Measurements from ENCODE around the gene STARD8. TPM values are rescaled to one million over a fixed set of nuclear protein-coding genes. Genes with fewer than 3 reads are reported as not detected.
A peak's percentile ranks its signal among the peaks of the same experiment; 100 is the strongest.

The STARD8 gene
- total and polyA plus RNA-seq, 2 donors (not counting 1 experiment from before 2014, with no cell fraction given): 0.33 to 0.54 TPM

DNA sequence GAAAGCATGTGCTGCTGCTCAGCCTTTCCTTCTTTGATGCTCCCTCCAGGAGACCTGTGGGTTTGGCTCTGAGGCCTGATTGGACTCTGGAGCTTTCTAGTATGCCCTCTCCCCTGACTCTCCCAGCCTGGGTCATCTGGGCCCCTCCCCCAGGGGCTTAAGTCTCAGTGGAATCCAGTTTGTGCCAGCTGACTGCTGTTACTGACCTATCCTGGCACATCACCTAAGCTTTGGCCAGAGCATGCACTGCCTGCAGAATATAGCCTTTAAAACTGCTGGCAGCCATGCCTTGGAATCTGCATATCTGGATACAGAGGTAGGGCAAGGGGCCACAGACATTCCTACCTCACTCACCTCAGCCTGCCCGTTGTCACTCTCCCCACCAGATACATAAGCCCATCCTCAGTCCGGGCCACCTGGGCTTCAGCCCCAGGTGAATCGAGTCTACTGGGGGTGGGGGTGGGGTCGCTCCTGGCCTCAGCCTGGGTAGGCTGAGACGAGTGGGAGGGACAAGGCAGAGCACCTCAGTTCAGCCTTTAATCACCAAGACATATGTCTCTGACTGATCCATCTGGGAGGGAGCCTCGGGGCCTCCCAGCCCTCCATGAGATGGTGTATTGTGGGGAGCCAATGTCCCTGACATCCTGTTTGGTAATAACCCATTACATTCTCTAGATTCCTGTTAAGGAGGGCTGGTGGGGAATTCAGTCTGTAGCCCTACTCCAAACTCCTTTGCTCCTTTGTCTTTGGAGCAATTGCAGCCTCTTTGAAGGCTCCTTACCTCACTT, 61.2 kb downstream of the STARD8 start:
- Histone ChIP-seq H3K27me3 (replicated peaks in 1 of 4; ENCODE audit: control extremely low read depth in 1 of 4, control insufficient read depth in 3 of 4, insufficient read depth in 4 of 4, low read length in 3 of 4) (no peaks in the 10 kb centered on the region), H4K20me1 (ENCODE audit: control insufficient read depth, insufficient read depth, low read length, poor library complexity, severe bottlenecking) (no peaks in the 10 kb centered on the region), H3K36me3 (replicated peaks in 1 of 2; ENCODE audit: control extremely low read depth in 1 of 2, control insufficient read depth in 1 of 2, extremely low read depth in 1 of 2, insufficient read depth in 2 of 2, low read length in 1 of 2) (no peaks in the 10 kb centered on the region), H3K27ac (ENCODE audit: low read length in 2 of 2) (no peak overlapping the region), H3K9me3 (ENCODE audit: control extremely low read depth in 1 of 3, control insufficient read depth in 2 of 3, insufficient read depth in 1 of 3, low read length in 2 of 3) (no peaks in the 10 kb centered on the region), H3K4me1 (ENCODE audit: control insufficient read depth in 2 of 2, insufficient read depth in 2 of 2, low read length in 2 of 2) (no peaks in the 10 kb centered on the region), H3K4me3 (ENCODE audit: control extremely low read depth in 1 of 5, extremely low read depth in 1 of 5, insufficient read depth in 1 of 5, low read depth in 2 of 5, low read length in 4 of 5) (no peak overlapping the region), H3K79me2 (ENCODE audit: control insufficient read depth, insufficient read depth, low read length) (no peaks in the 10 kb centered on the region), H2AFZ (ENCODE audit: insufficient read depth, low read depth, low read length, poor library complexity, severe bottlenecking) (no peak overlapping the region), H3K4me2 (replicated peaks; ENCODE audit: low read depth, low read length, poor library complexity, severe bottlenecking) (no peak overlapping the region), H3K9ac (ENCODE audit: low read length) (no peak overlapping the region)
- Mint-ChIP-seq H3K27me3 (no peaks in the 10 kb centered on the region), H3K9me3 (ENCODE audit: insufficient read depth) (no peaks in the 10 kb centered on the region), H3K4me1 (no peaks in the 10 kb centered on the region), H3K27ac (no peak overlapping the region), H3K4me3 (no peak overlapping the region)
- DNase-seq: no peak
- ChIA-PET POLR2A (no interaction called here), CTCF (no interaction called here)
- intact Hi-C loops (cut with micrococcal nuclease): no loop called here
- TF ChIP-seq, protein P1, sequence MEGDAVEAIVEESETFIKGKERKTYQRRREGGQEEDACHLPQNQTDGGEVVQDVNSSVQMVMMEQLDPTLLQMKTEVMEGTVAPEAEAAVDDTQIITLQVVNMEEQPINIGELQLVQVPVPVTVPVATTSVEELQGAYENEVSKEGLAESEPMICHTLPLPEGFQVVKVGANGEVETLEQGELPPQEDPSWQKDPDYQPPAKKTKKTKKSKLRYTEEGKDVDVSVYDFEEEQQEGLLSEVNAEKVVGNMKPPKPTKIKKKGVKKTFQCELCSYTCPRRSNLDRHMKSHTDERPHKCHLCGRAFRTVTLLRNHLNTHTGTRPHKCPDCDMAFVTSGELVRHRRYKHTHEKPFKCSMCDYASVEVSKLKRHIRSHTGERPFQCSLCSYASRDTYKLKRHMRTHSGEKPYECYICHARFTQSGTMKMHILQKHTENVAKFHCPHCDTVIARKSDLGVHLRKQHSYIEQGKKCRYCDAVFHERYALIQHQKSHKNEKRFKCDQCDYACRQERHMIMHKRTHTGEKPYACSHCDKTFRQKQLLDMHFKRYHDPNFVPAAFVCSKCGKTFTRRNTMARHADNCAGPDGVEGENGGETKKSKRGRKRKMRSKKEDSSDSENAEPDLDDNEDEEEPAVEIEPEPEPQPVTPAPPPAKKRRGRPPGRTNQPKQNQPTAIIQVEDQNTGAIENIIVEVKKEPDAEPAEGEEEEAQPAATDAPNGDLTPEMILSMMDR (IDR thresholded peaks at IDR 0.05): no peak
- no peak for TF ChIP-seq EZH2 (IDR thresholded peaks at IDR 0.05; ENCODE audit: borderline replicate concordance, insufficient read depth, low read depth, low read length, poor library complexity, severe bottlenecking)
- no peak for ATAC-seq (ENCODE audit: low read depth)
- no CpG with 5 or more reads among the region's 6 CpGs for WGBS (ENCODE audit: insufficient coverage)

DNA sequence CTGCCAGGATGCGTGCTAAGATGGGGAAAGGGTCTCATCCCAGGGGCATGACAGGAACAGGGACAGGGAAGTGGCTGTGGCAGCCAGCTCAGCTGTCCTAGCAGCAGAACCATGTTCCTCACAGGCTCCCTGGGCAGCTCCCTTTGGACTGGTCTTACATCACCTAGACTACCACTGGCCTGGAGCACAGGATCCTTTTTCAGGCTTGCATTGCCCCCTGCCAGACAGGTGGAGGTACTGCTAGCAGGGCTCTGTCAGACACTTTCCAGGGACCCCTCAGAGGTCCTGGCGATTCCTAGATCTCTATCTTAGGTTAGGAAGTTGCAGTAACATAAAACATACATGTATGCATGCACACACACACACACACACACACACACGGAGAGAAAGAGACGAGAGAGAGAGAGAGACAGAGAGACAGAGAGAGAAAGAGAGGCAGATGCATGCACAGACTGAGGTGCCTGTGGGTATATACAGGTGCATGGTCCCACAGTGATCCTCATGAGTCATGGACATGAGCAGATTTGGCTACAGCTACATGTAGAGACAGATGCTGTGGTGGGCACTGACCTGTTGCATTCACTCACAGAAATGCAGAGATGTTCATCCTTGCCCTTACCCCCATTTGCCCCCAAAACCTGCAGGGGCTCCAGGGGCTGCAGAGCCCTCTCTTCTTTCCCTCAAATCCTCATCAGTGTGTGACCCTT, 63.6 kb downstream of the STARD8 start:
- Histone ChIP-seq H3K27me3 (replicated peaks in 1 of 4; ENCODE audit: control extremely low read depth in 1 of 4, control insufficient read depth in 3 of 4, insufficient read depth in 4 of 4, low read length in 3 of 4) (no peaks in the 10 kb centered on the region), H4K20me1 (ENCODE audit: control insufficient read depth, insufficient read depth, low read length, poor library complexity, severe bottlenecking) (no peaks in the 10 kb centered on the region), H3K27ac (ENCODE audit: low read length in 2 of 2) (no peak overlapping the region), H3K4me2 (replicated peaks; ENCODE audit: low read depth, low read length, poor library complexity, severe bottlenecking) (no peak overlapping the region), H3K4me1 (ENCODE audit: control insufficient read depth in 2 of 2, insufficient read depth in 2 of 2, low read length in 2 of 2) (no peaks in the 10 kb centered on the region), H3K4me3 (ENCODE audit: control extremely low read depth in 1 of 5, extremely low read depth in 1 of 5, insufficient read depth in 1 of 5, low read depth in 2 of 5, low read length in 4 of 5) (no peak overlapping the region), H3K79me2 (ENCODE audit: control insufficient read depth, insufficient read depth, low read length) (no peaks in the 10 kb centered on the region), H3K36me3 (replicated peaks in 1 of 2; ENCODE audit: control extremely low read depth in 1 of 2, control insufficient read depth in 1 of 2, extremely low read depth in 1 of 2, insufficient read depth in 2 of 2, low read length in 1 of 2) (no peaks in the 10 kb centered on the region), H2AFZ (ENCODE audit: insufficient read depth, low read depth, low read length, poor library complexity, severe bottlenecking) (no peak overlapping the region), H3K9me3 (ENCODE audit: control extremely low read depth in 1 of 3, control insufficient read depth in 2 of 3, insufficient read depth in 1 of 3, low read length in 2 of 3) (no peaks in the 10 kb centered on the region), H3K9ac (ENCODE audit: low read length) (no peak overlapping the region)
- ATAC-seq (ENCODE audit: low read depth) (no peak), DNase-seq (no peak)
- Mint-ChIP-seq H3K4me1 (no peaks in the 10 kb centered on the region), H3K9me3 (ENCODE audit: insufficient read depth) (no peaks in the 10 kb centered on the region), H3K27ac (no peak overlapping the region), H3K4me3 (no peak overlapping the region), H3K27me3 (no peaks in the 10 kb centered on the region)
- TF ChIP-seq, protein P1 (IDR thresholded peaks at IDR 0.05): peak; percentile 9
- TF ChIP-seq EZH2 (IDR thresholded peaks at IDR 0.05; ENCODE audit: borderline replicate concordance, insufficient read depth, low read depth, low read length, poor library complexity, severe bottlenecking): no peak
- ChIA-PET POLR2A (no interaction called here), CTCF (interaction anchor here (1.6 kb wide), 1 partner anchor 199 kb away, joined by 6 read pairs; no protein-coding TSS in a partner anchor)
- intact Hi-C loops (cut with micrococcal nuclease): no loop called here
- no CpG with 5 or more reads among the region's 4 CpGs for WGBS (ENCODE audit: insufficient coverage)

All from B cell (primary cell).